NCI-H2081 (cell line): ENCODE data around the gene DLGAP1.
"Not testable (repeated sequence)": the region's sequence is repeated elsewhere in the genome, so short reads cannot be mapped to it uniquely, and the experiment has no call there.

Experiments
- DNase-seq, 2 experiments: peaks; one replicate each; lab custom pipeline; 2025; lab: John Stamatoyannopoulos, UW

Gene DLGAP1

DNA sequence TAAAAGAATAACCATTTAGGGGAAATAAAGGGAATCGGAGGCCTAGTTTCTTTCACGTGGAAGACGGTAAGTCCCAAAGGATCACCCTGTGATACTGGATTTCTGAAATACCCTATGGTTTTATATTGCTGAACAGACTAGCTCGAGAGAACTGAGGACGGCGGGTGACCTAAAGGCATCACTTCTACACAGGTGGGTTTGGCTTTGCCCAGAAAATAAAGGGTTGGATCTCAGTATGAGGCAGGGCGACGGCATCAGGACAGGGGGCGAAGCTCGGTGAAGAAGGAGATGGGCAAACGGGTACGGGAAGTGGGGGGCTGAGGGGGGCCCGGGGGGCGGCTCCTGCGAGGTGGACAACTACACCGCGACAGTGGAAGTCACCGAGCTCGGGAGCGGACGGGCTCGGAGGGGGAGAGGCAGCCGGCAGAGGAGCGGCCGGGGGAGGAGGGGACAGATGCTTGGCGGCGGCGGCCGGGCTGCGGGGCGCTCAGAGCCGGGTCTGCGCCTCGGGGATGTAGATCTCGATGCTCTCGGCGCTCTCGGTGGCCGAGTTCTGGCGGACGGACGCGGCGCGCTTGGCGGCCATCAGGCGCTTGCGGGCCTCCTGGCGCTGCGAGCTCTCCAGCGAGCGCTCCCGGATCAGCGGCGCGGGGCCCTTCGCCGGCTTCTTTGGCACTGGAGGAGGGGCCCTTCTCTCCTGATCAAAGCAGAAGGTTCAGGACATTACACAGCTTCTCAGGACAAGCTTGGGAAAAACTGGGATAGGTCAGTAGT, 956.2 kb downstream of the DLGAP1 start:
- peak; percentile 26 to 46 for DNase-seq

DNA sequence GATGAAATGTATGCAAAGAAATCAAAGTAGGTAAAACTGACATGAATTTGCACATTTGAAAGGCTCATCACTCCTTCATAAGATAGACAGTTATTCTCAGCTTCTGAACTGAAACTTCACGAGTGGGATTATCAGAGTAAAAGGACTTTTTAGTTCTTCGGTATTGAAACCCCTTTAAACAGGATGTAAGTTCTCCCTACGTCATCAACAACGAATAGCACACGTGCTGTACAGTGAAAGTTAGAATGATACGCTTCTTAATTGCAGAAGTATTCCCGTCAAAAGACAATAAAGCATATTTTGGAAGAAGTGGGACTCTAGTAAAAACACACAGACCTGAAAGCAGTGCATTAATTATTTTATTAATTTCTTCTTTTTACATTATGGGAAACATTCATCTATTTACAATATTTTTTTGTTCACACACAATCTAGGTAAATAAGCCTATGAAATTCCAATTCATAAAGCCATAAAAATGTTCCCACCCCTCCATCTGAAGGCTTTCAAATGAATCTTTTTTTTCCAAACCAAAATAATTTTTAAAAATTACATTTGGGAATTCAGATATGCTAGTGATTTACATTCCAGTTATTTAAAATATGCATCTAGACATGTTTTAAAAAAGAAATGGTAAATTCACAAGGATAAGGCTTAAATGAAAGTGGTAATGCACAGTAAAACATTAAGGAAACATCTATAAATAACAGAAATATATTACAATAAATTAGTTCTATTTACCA, 959.2 kb downstream of the DLGAP1 start:
- DNase-seq = no peak

GRCh38 chr18:3494569-3494968, 960.5 kb downstream of the DLGAP1 start:
- no peak for DNase-seq

DNA sequence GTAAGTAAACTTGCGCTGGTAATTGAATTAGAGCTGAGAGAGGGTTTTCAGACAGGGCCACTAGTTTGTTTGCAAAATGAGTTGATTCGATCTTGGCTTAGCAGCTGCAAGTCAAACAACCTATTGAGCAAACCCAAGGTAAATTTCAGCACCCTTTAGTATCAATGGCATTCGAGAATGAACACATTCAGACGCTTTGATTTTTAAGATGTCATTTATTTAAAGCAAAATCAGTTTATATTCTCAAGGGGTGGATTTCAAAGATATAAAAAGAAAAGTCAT, 960.9 kb downstream of the DLGAP1 start:
- DNase-seq = no peak

- no peak for DNase-seq
Measured at GRCh38 chr18:3493501-3494244, 961.4 kb downstream of the DLGAP1 start.

DNA sequence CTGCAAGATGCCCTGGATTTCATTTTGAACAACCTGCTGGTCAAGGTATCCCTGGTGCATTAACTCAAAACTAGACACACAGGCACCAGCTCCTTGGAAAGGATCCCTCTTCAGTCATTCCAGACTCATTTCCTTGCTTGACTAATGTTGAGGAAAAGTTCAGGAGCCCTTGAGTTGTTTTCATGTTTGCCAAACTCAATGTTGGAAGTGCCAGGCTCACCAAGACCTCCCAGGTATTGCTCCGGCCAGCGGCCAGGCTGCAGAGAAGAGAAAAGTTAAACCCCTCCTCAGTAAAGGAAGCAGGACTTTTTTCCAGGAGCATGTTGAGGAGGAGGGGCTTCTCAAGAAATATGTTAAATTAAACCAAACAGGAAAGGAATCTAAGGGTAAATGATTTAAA, 962.4 kb downstream of the DLGAP1 start:
- DNase-seq = no peak

DNA sequence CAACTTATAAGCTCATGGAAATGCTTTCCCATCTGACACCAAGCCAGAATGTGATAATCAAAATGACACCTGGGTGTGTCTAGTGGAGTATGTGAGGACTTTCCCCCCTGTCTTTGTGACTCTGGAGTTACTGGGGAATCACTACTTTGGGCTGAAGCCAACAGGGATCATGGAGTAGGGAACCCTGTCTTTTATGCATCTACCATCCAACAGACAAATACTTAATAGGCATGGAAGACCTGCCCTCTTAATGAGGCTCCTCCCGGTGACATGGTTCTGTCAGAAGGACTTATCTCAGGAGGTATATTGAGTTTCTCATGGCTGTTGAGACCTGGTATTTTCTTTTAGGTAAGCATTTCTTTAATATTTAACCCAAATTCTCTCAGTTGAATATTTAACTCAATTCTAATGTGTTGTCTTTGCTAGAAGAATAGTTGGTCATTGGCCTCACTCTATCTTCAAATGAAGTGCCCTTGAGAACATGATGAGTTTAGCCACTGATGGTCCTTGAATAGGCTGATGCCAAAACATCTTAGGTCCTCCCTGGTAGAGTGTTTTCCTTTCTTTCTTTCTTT, 963.0 kb downstream of the DLGAP1 start:
- DNase-seq = no peak

- DNase-seq = no peak
Measured at GRCh38 chr18:3489462-3489861, 965.6 kb downstream of the DLGAP1 start.

- no peak for DNase-seq
Measured at GRCh38 chr18:3486512-3486911, 968.6 kb downstream of the DLGAP1 start.

DNA sequence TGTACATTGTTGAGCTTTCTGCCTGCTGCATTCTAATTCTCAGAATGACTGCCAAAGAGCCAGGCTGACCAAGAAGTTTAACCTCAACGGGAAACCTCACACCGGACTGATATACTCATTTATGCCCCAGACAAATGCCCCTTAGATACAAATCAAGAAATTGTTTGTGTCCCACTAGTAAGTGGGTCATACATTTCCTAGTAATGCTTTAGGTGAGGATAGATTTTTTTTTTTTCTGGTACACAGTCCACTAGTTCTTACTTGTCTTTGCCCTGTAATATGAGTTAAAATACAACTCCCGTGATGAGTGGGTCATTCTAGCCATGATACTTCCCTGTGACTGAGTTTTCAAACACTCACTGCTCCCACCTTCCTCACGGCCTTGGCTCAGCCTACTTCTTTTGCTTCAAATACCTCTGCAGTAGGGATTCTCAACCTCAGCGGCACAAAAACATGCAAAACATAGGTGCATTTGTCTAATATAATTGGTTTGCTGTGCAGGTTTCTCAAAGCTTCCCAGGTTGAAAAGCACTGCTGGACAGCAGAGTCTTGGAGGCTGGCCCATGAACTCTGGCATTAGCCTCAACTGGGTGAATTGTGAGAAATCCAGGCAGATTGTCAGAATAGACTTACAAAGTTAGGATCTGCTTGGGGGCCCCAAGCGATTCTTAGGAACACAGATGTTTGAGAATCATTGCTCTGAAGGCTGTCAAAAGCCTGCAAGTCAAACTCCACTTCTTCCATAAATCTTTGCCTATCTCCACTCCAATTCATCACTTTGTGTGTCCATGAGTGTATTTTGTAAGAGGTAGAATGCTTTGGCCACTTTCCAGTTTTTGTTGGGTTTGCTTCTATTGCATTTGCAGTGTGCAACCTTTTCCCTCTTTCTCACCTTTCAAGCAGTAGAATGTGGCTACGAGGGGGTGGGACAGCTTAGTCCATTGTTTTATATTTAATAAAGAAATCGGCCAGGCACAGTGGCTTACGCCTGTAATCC, 969.7 kb downstream of the DLGAP1 start:
- no peak for DNase-seq

DNA sequence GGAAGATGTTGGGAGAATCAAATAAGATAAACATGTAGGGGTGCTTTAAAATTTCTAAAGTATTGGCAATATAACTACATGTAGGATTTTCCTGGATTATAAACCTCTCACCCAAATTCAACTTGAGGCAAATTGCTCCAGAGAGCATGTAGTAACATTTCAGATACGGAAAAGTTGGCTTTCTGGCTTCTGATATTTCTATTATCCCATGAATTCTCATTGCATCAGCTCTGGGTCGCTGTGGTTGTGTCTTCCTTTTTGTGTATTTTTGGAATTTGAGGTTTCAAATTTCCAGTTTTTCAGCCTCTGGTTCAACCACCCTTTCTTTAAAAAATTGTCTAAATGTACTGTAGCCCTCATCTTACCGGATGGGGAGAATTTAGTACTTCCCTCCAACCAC, 972.8 kb downstream of the DLGAP1 start:
- DNase-seq = no peak

DNA sequence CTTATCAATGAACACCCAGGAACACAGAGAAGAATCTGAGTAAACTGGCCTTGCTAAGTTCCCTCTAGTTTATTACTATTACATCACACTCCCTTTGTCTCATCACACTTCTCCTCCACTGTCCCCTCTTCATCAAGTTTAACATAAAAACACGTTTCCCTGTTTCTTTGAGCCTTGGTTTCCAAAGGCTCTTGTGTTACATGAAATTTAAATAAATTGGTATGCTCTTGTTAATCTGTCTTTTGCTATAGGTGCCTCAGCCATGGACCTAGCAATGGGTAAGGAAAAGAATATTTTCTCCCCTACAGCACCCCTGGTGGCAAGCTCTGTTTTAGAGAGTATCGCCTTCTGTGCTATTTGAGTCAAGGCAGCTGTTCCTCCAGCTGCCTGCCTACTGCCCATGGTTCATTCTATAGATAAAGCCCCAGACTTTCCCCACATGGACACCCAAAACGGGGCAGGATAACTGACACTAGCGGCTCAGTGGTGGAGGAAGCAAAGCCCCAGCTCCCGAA, 973.4 kb downstream of the DLGAP1 start:
- DNase-seq = peak in 1 of 2 experiments; percentile 14

GRCh38 chr18:3480827-3481573, 974.1 kb downstream of the DLGAP1 start:
- DNase-seq = no peak

- no peak for DNase-seq
Measured at GRCh38 chr18:3479978-3480509, 975.1 kb downstream of the DLGAP1 start.

GRCh38 chr18:3478262-3478978, 976.7 kb downstream of the DLGAP1 start:
- DNase-seq = no peak

DNA sequence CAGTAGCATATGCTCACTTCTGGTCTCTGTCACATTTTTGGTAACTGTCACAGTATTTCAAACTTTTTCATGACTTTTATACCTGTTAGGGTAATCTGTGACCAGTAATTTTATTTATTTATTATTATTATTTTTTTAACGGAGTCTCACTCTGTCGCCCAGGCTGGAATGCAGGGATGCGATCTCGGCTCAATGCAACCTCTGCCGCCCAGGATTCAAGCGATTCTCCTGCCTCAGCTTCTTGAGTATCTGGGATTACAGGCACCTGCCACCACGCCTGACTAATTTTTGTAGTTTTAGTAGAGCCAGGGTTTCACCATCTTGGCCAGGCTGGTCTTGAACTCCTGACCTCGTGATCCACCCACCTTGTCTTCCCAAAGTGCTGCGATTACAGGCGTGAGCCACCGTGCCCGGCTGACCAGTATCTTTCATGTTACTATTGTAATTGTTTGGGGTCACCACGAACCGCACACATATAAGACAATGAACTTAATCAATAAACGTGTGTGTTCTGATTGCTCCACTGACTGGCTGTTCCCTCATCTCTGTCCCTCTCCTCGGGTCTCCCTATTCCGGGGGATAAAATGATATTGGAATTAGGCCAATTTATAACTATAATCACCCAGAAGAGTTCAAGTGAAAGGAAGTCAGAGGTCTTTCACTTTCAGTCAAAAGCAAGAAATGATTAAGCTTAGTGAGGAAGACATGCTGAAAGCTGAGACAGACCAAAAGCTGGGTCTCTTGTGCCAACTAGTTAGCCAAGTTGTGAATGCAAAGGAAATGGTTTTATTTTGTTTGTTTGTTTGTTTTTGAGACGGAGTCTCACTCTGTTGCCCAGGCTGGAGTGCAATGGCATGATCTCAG, 982.2 kb downstream of the DLGAP1 start:
- DNase-seq = no peak

DNA sequence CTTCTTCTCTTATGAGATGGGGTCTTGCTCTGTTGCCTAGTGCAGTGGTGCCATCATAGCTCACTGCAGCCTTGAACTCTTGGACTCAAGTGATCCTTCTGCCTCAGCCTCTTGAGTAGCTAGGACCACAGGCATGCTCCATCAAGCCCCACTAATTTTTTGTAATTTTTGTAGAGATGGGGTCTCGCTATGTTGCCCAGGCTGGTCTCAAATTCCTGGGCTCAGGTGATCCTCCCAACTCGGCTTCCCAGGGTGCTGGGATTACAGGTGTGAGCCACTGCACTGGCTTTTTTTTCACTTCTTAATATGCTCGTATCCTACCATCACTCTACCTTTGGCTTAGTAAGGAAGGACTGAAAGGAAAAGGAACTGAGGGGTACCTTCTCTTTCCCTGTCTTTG, 983.0 kb downstream of the DLGAP1 start:
- not testable (repeated sequence) for DNase-seq

- no peak for DNase-seq
Measured at GRCh38 chr18:3471141-3471648, 983.9 kb downstream of the DLGAP1 start.
